H1 (cell line): Measurements from ENCODE around the gene LOC101059915.

Experiments used
- ASH2L ChIP-seq: fragments of 200-600, 300-600 bp; sonication (generic); IDR thresholded peaks from one replicate; pipeline ENCODE4 v1.7.1; 2017; ENCODE audit warnings: low read length
- ATF2 ChIP-seq: IDR thresholded peaks from 2 replicates; pipeline ENCODE4 v1.6.1; 2012; ENCODE audit warnings: low read length, inconsistent platforms
- JUND ChIP-seq: IDR thresholded peaks from 2 replicates; pipeline ENCODE4 v1.6.1; 2011; ENCODE audit warnings: mild to moderate bottlenecking, improper control_type of control experiment, low read length
- SP1 ChIP-seq: IDR thresholded peaks from 2 replicates; pipeline ENCODE4 v1.6.1; 2011; ENCODE audit warnings: low read depth, low read length
- USF2 ChIP-seq: IDR thresholded peaks from 2 replicates; pipeline ENCODE4 v1.6.1; 2011; ENCODE audit warnings: low read length, improper control_type of control experiment

Gene LOC101059915

GRCh38 chrX:71626576-71626975 is 40.8 kb upstream of the LOC101059915 start (continued):
- TF ChIP-seq ATF2 (no peak), ASH2L (no peak), JUND (no peak), USF2 (no peak), SP1 (no peak)
- TF ChIP-seq, all 59 proteins: peak for 0
